ENCODE data around the gene RALGAPA1.

DNA sequence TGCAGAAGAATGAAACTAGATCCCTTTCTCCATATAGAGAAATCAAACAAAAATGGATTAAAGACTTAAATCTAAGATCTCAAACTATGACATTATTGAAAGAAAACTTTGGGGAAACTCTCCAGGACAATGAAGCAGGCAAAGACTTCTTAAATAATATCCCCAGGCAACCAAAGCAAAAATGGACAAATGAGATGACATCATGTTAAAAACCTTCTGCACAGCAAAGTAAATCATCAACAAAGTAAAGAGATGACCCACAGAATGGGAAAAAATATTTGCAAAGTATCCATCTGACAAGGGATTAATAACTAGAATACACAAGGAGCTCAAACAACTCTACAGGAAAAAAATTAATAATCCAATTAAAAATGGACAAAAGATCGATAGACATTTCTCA is 101.0 kb downstream of the RALGAPA1 start:
- no peak for TF ChIP-seq POLR2A (IDR thresholded peaks at IDR 0.05)
- TF ChIP-seq, protein P1, sequence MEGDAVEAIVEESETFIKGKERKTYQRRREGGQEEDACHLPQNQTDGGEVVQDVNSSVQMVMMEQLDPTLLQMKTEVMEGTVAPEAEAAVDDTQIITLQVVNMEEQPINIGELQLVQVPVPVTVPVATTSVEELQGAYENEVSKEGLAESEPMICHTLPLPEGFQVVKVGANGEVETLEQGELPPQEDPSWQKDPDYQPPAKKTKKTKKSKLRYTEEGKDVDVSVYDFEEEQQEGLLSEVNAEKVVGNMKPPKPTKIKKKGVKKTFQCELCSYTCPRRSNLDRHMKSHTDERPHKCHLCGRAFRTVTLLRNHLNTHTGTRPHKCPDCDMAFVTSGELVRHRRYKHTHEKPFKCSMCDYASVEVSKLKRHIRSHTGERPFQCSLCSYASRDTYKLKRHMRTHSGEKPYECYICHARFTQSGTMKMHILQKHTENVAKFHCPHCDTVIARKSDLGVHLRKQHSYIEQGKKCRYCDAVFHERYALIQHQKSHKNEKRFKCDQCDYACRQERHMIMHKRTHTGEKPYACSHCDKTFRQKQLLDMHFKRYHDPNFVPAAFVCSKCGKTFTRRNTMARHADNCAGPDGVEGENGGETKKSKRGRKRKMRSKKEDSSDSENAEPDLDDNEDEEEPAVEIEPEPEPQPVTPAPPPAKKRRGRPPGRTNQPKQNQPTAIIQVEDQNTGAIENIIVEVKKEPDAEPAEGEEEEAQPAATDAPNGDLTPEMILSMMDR (IDR thresholded peaks at IDR 0.05) = no peak
- TF ChIP-seq POLR2AphosphoS5 (IDR thresholded peaks at IDR 0.05) = no peak
- TF ChIP-seq EP300 (IDR thresholded peaks at IDR 0.05) = no peak

Measured in stomach (tissue), 4 donors.